DOHH2 (cell line): Measurements from ENCODE around the gene PTPRS.

Experiments used
- H3F3A ChIP-seq: fragments of 200-600 bp; sonication (generic), shearing (Covaris generic); 2 replicates; pipeline ENCODE4 v1.6.0; 2016; ENCODE audit warnings: antibody characterized with exemption, mild to moderate bottlenecking; ENCODE audit not compliant: control insufficient read depth, insufficient read depth
- H3K27ac ChIP-seq: fragments of 200-600 bp; sonication (generic); 2 replicates; pipeline ENCODE4 v1.5.1; 2014; ENCODE audit warnings: low read depth, mild to moderate bottlenecking, low read length, moderate library complexity
- H3K27me3 ChIP-seq: fragments of 200-600 bp; sonication (generic); 2 replicates; pipeline ENCODE4 v1.6.1; 2014; ENCODE audit warnings: mild to moderate bottlenecking, low read length, mixed read lengths; ENCODE audit not compliant: control insufficient read depth
- H3K36me3 ChIP-seq: fragments of 200-600 bp; sonication (generic); 2 replicates; pipeline ENCODE4 v1.6.1; 2014; ENCODE audit warnings: mild to moderate bottlenecking, low read length, moderate library complexity, mixed read lengths; ENCODE audit not compliant: control insufficient read depth
- H3K4me1 ChIP-seq: fragments of 200-600 bp; sonication (generic); 2 replicates; pipeline ENCODE4 v1.6.1; 2014; ENCODE audit warnings: mild to moderate bottlenecking, low read length, mixed read lengths; ENCODE audit not compliant: control insufficient read depth
- H3K4me2 ChIP-seq: fragments of 200-600 bp; sonication (generic); 2 replicates; pipeline ENCODE4 v1.6.0; 2014; ENCODE audit warnings: mild to moderate bottlenecking, low read length, moderate library complexity
- H3K4me3 ChIP-seq: fragments of 200-600 bp; sonication (generic); 2 replicates; pipeline ENCODE4 v1.5.1; 2014; ENCODE audit warnings: mild to moderate bottlenecking, low read length, mixed read lengths
- H3K79me2 ChIP-seq: fragments of 200-600 bp; sonication (generic); 2 replicates; pipeline ENCODE4 v1.6.1; 2014; ENCODE audit warnings: mild to moderate bottlenecking, low read length, mixed read lengths; ENCODE audit not compliant: control insufficient read depth
- H3K9me2 ChIP-seq: fragments of 200-600 bp; sonication (generic); replicated peaks from 2 replicates; pipeline ENCODE4 v1.6.1; 2014; ENCODE audit warnings: mild to moderate bottlenecking, low read length, mixed read lengths; ENCODE audit not compliant: control insufficient read depth
- H3K9me3 ChIP-seq: fragments of 200-600 bp; sonication (generic); 2 replicates; pipeline ENCODE4 v1.6.1; 2014; ENCODE audit warnings: antibody characterized with exemption, low read length, mixed read lengths; ENCODE audit not compliant: control insufficient read depth, insufficient read depth
- H4K20me1 ChIP-seq: fragments of 200-600 bp; sonication (generic); 2 replicates; pipeline ENCODE4 v1.6.0; 2014; ENCODE audit warnings: low read depth, mild to moderate bottlenecking, antibody characterized with exemption, low read length, moderate library complexity; ENCODE audit not compliant: control insufficient read depth, insufficient read depth
- EZH2phosphoT487 ChIP-seq: fragments of 200-600 bp; sonication (generic); IDR thresholded peaks from 2 replicates; pipeline ENCODE4 v1.6.1; 2017; ENCODE audit warnings: borderline replicate concordance, mild to moderate bottlenecking, antibody characterized with exemption, low read length, moderate library complexity, mixed read lengths
- TF ChIP-seq, protein P1 (sequence below): fragments of 200-600 bp; sonication (generic); IDR thresholded peaks from one replicate; pipeline ENCODE4 v1.5.1; 2014; ENCODE audit warnings: antibody characterized with exemption, mild to moderate bottlenecking, low read depth, low read length; ENCODE audit not compliant: poor library complexity, severe bottlenecking

Gene PTPRS

GRCh38 chr19:5319516-5319915 lies 21.1 kb downstream of the PTPRS start:
- TF ChIP-seq, protein P1, sequence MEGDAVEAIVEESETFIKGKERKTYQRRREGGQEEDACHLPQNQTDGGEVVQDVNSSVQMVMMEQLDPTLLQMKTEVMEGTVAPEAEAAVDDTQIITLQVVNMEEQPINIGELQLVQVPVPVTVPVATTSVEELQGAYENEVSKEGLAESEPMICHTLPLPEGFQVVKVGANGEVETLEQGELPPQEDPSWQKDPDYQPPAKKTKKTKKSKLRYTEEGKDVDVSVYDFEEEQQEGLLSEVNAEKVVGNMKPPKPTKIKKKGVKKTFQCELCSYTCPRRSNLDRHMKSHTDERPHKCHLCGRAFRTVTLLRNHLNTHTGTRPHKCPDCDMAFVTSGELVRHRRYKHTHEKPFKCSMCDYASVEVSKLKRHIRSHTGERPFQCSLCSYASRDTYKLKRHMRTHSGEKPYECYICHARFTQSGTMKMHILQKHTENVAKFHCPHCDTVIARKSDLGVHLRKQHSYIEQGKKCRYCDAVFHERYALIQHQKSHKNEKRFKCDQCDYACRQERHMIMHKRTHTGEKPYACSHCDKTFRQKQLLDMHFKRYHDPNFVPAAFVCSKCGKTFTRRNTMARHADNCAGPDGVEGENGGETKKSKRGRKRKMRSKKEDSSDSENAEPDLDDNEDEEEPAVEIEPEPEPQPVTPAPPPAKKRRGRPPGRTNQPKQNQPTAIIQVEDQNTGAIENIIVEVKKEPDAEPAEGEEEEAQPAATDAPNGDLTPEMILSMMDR, result no peak
- no peak for TF ChIP-seq EZH2phosphoT487
- Histone ChIP-seq H3K9me2 (no peaks in the 10 kb centered on the region), H3K36me3 (no peaks in the 10 kb centered on the region), H3K4me1 (peaks cover 9% of the 10 kb centered on the region), H4K20me1 (no peaks in the 10 kb centered on the region), H3K27me3 (peaks cover 15% of the 10 kb centered on the region), H3K9me3 (no peaks in the 10 kb centered on the region), H3K79me2 (no peaks in the 10 kb centered on the region), H3K27ac (no peak overlapping the region), H3F3A (no peaks in the 10 kb centered on the region), H3K4me3 (no peak overlapping the region), H3K4me2 (no peak overlapping the region)

DNA sequence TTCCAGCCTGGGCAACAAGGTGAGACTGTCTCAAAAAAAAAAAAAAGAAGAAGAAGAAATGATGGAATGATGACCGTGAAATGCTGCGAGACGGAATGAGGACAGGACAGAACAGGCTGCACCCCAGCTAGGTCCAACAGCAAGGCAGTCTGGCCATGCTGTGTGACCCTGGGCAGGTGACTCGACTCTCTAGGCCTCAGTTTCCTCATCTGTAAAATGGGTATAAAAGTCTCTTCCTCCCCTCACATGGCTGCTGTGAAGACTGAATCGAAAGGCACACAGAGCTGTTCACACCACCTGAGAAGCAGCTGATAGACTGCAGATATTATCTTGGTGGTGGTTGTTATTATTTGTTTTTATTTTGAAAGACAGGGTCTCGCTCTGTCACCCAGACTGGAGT lies 22.3 kb downstream of the PTPRS start:
- no peaks in the 10 kb centered on the region for H4K20me1 ChIP-seq
- peaks cover 13% of the 10 kb centered on the region for H3K27me3 ChIP-seq
- H3K9me2 ChIP-seq, result no peaks in the 10 kb centered on the region
- no peaks in the 10 kb centered on the region for H3K79me2 ChIP-seq
- no peak overlapping the region for H3K27ac ChIP-seq
- no peaks in the 10 kb centered on the region for H3K9me3 ChIP-seq
- TF ChIP-seq, protein P1, result no peak
- TF ChIP-seq EZH2phosphoT487, result no peak
- no peaks in the 10 kb centered on the region for H3F3A ChIP-seq
- peaks cover 17% of the 10 kb centered on the region for H3K4me1 ChIP-seq
- no peak overlapping the region for H3K4me2 ChIP-seq
- no peak overlapping the region for H3K4me3 ChIP-seq
- no peaks in the 10 kb centered on the region for H3K36me3 ChIP-seq

DNA sequence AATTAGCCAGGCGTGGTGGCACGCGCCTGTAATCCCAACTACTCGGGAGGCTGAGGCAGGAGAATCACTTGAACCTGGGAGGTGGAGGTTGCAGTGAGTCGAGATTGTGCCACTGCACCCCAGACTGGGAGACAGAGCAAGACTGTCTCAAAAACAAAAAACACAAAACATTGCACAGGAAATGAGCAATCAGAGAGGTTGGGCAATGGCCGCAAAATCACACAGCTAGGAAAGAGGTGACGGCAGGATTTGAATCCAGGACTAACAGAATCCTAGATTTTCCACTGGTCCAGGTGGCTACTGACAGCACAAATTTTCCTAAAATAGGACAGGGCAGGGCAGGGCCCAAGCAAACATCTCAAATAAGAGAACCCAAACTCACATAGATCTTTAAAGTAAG lies 23.3 kb downstream of the PTPRS start:
- peaks cover 10% of the 10 kb centered on the region for H3K27me3 ChIP-seq
- no peak overlapping the region for H3K4me3 ChIP-seq
- H3K9me3 ChIP-seq, result no peaks in the 10 kb centered on the region
- H3K9me2 ChIP-seq, result no peaks in the 10 kb centered on the region
- H4K20me1 ChIP-seq, result no peaks in the 10 kb centered on the region
- H3K36me3 ChIP-seq, result no peaks in the 10 kb centered on the region
- H3K4me2 ChIP-seq, result no peak overlapping the region
- no peak for TF ChIP-seq EZH2phosphoT487
- TF ChIP-seq, protein P1, result no peak
- H3K4me1 ChIP-seq, result peaks cover 19% of the 10 kb centered on the region
- no peak overlapping the region for H3K27ac ChIP-seq
- H3K79me2 ChIP-seq, result no peaks in the 10 kb centered on the region
- no peaks in the 10 kb centered on the region for H3F3A ChIP-seq

DNA sequence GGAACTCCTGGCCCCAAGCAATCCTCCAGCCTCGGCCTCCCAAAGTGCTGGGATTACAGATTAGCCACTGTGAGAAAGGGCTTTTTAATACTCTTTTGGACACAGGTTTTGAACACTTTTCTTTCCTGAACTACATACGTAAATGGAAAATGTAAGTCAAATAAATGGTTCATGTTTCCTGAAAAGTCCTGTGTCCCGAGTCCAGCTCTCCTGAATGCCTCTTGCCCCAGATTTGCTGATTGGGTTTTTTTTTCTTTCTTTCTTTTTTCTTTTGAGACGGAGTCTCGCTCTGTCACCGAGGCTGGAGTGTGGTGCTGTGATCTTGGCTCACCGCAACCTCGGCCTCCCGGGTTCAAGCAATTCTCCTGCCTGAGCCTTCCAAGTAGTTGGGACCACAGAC lies 24.5 kb downstream of the PTPRS start:
- H3K27ac ChIP-seq, result no peak overlapping the region
- no peaks in the 10 kb centered on the region for H3K9me3 ChIP-seq
- no peak overlapping the region for H3K4me2 ChIP-seq
- H3K36me3 ChIP-seq, result no peaks in the 10 kb centered on the region
- no peak overlapping the region for H3K4me3 ChIP-seq
- TF ChIP-seq EZH2phosphoT487, result no peak
- no peaks in the 10 kb centered on the region for H3F3A ChIP-seq
- peaks cover 12% of the 10 kb centered on the region for H3K4me1 ChIP-seq
- H4K20me1 ChIP-seq, result no peaks in the 10 kb centered on the region
- no peaks in the 10 kb centered on the region for H3K79me2 ChIP-seq
- no peaks in the 10 kb centered on the region for H3K9me2 ChIP-seq
- peaks cover under 1% of the 10 kb centered on the region; the same call in 1 of the 2 replicates for H3K27me3 ChIP-seq
